GM10266 (cell line): Measurements from ENCODE around the gene REV1.
"Not testable (repeated sequence)": the region's sequence is repeated elsewhere in the genome, so short reads cannot be mapped to it uniquely, and the experiment has no call there.

Source experiments
- DNase-seq: peaks from one replicate; pipeline ENCODE4 v3.0.0; 2012; ENCODE audit errors: extremely low spot score
- TF ChIP-seq, protein P1 (sequence below): IDR thresholded peaks from 2 replicates; pipeline ENCODE4 v1.5.1; 2012; ENCODE audit warnings: mild to moderate bottlenecking, low read depth; ENCODE audit not compliant: control insufficient read depth, insufficient read depth; ENCODE audit errors: missing control alignments

Gene REV1

GRCh38 chr2:99376254-99376864, 113.5 kb downstream of the REV1 start:
- DNase-seq = no peak
- TF ChIP-seq, protein P1, sequence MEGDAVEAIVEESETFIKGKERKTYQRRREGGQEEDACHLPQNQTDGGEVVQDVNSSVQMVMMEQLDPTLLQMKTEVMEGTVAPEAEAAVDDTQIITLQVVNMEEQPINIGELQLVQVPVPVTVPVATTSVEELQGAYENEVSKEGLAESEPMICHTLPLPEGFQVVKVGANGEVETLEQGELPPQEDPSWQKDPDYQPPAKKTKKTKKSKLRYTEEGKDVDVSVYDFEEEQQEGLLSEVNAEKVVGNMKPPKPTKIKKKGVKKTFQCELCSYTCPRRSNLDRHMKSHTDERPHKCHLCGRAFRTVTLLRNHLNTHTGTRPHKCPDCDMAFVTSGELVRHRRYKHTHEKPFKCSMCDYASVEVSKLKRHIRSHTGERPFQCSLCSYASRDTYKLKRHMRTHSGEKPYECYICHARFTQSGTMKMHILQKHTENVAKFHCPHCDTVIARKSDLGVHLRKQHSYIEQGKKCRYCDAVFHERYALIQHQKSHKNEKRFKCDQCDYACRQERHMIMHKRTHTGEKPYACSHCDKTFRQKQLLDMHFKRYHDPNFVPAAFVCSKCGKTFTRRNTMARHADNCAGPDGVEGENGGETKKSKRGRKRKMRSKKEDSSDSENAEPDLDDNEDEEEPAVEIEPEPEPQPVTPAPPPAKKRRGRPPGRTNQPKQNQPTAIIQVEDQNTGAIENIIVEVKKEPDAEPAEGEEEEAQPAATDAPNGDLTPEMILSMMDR = no peak

DNA sequence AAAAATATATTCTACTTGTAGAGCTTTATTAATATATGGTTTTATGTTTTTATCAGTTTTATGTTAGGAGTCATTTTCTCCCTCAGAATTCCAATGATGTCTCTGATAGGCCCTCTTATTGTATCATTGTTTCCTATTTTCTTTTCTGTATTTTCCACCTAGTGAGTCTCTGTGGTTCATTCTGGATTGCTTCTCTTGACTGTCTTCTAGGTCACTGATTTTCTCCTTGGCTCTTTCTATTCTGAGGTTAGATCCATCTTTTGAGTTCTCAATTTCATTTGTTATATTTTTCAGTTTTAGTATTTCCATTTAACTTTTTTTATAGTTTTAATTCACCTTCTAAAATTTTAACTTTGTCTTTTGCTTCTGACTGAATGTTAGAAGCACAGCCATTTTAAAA, 115.1 kb downstream of the REV1 start:
- TF ChIP-seq, protein P1 = no peak
- DNase-seq = no peak

DNA sequence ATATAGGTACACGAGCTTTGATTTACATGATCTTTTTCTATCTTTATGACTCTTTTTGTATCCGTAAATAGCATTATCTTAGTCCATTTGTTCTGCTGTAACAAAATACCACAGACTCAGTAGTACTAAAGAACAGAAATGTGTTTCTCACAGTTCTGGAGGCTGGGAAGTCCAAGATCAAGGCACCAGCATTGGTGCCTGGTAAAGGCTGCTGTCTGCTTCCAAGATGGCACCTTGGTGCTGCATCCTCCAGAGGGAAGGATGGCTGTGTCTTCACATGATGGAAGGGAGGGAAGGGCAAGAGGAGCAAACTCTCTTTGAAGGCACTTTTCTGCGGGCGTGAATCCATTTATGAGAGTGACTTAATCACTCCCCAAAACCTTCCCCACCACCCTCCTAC, 116.7 kb downstream of the REV1 start:
- DNase-seq = no peak
- TF ChIP-seq, protein P1 = no peak

DNA sequence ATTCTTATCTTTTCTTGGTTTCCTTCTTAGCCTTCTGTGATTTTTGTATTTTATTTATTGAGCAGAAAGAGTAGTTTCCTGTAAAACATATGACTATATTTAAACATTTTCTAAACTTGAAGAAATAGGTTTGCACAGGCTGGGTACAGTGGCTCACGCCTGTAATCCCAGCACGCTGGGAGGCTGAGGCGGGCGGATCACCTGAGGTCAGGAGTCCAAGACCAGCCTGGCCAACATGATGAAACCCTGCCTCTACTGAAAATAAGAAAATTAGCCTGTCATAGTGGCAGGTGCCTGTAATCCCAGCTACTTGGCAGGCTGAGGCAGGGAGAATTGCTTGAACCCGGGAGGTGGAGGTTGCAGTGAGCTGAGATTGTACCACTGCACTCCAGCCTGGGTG, 121.0 kb downstream of the REV1 start:
- not testable (repeated sequence) for DNase-seq

GRCh38 chr2:99365661-99366060, 124.2 kb downstream of the REV1 start:
- TF ChIP-seq, protein P1 = no peak
- no peak for DNase-seq

GRCh38 chr2:99356853-99357252, 133.0 kb downstream of the REV1 start:
- no peak for DNase-seq
- TF ChIP-seq, protein P1 = no peak

DNA sequence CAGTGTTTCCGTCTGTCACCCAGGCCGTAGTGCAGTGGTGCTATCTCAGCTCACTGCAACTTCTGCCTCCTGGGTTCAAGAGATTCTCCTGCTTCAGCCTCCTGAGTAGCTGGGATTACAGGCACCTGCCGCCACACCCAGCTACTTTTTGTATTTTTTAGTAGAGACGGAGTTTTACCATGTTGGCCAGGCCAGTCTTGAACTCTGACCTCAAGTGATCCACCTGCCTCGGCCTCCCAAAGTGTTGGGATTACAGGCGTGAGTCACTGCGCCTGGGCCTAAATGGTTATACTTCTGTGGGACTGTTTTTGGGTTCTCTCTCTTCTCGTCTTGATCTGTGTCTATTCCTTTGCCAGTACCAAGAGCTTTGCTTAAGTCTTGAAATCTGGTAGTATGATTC, 135.0 kb downstream of the REV1 start:
- not testable (repeated sequence) for DNase-seq

DNA sequence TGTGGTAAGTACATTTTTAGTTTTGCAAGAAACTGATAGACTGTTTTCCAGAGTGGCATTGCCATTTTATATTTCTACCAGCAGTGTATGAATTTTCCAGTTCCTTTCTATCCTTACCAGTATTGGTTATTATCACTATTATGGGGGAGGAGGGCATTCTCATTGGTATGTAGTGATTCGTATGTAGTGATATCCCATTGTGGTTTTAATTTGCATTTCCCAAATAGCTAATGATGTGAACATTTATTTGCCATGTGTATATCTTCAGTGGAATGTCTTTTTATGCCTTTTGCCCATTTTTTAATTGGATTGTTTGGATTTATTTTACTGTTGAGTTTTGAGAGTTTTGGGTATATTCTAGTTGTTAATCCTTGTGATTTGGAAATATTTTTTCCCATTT, 135.7 kb downstream of the REV1 start:
- no peak for DNase-seq
- TF ChIP-seq, protein P1 = no peak
